AG08395 (cell line): Measurements from ENCODE around the gene AK9.
"Not testable (repeated sequence)": the region's sequence is repeated elsewhere in the genome, so short reads cannot be mapped to it uniquely, and the experiment has no call there.

Experiments
- DNase-seq: peaks from one replicate; pipeline ENCODE4 v3.0.0; 2012; ENCODE audit warnings: mixed read lengths, low spot score

AK9 gene

GRCh38 chr6:109690737-109691621, at the start of gene AK9, which contains the start of gene FIG4:
AK9 (minus strand) TSS chr6:109691202; CDS start chr6:109675745, 15,457 bp downstream.
FIG4 (plus strand) TSS chr6:109691296; CDS start chr6:109691436, 140 bp downstream.
- peak; percentile 92 for DNase-seq

DNA sequence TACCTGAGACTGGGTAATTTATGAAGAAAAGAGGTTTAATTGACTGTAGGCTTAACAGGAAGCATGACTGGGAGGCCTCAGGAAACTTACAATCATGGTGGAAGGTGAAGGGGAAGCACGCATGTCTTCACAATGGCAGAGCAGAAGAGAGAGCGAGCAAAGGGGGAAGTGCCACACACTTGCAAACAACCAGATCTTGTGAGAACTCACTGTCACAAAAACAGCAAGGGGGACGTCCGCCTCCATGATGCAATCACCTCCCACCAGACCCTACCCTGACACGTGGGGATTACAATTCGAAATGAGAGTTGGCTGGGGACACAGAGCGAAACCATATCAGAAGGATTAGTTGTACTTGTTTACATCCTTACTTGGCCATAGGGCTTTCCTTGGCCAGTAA, 49.8 kb upstream of the AK9 start:
- DNase-seq: no peak

DNA sequence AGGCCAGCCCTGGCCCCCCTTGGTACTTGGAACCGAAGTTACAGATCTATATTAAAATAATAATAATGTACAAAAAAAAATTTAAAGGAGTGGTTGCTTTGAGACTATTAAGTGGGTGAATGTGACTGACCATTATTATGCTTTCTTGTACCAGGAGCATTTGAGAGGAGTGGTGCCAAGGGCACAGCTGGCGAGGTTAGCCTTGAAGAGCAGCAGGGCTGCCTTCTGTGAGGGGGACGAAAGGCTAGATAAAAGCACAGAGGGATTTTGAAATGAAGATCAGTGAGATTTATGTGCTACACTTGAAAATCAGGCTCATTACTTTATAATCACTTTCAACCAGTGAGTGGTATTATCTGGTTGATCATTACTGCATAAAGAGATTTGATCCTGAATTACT, 48.7 kb upstream of the AK9 start:
- no peak for DNase-seq

- DNase-seq: no peak
Observed at GRCh38 chr6:109738667-109739066, 47.7 kb upstream of the AK9 start.

DNA sequence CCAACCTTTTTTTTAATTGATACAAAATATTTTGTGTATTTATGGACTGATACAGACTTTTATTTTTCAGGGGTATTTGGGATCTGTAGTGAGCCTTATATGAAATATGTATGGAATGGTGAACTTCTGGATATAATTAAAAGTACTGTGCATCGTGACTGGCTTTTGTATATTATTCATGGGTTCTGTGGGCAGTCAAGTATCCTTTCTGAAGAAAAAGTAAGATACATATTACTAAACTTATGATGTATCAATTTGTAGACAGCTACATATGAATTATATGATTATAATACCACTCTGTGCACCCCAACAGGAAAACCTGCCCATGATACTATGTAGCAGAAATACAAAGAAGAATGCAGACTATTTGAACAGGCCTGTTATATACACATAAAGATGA, 47.3 kb upstream of the AK9 start:
- no peak for DNase-seq

GRCh38 chr6:109736273-109737025, 45.4 kb upstream of the AK9 start:
- no peak for DNase-seq

DNA sequence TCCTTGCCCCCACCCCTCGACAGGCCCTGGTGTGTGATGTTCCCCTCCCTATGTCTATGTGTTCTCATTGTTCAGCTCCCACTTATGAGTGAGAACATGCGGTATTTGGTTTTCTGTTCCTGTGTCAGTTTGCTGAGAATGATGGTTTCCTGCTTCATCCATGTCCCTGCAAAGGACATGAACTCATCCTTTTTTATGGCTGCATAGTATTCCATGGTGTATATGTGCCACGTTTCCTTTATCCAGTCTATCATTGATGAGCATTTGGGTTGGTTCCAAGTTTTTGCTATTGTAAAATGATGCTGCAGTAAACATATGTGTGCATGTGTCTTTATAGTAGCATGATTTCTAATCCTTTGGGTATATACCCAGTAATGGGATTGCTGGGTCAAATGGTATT, 34.2 kb upstream of the AK9 start:
- not testable (repeated sequence) for DNase-seq

DNA sequence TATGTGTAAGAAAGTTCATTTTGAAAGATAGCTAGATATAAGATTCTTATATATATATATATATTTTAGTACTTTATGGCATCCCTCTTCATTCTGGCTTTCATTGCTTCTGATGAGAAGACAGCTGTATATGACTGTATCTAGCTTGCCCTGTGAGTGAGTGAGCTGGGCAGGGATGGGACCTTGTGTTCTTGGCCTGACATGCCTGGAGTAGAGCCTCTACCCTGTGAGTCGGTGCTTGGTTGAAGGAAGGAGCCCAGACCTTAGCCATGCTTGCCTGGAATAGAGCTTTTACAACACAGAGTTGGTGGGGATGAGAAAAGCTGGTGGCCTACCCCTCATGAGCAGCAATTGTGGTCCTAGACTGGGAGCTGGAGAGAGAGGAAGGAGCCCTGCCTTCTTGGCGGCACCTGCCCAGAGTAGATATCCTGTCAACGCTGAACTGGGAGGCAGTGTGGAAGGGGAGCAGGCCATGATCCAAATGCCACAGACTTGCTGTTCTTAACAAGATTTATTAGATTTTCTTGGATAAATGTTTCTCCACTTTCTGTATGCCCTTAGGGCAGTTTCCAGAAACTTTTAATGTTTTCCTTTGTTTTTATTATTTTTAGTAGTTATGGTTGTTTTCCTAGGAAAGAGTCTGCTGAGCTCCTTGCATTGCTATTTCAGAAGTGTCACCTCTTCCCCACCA, 31.7 kb upstream of the AK9 start:
- no peak for DNase-seq

- no peak for DNase-seq
Observed at GRCh38 chr6:109722011-109722410, 31.0 kb upstream of the AK9 start.

DNA sequence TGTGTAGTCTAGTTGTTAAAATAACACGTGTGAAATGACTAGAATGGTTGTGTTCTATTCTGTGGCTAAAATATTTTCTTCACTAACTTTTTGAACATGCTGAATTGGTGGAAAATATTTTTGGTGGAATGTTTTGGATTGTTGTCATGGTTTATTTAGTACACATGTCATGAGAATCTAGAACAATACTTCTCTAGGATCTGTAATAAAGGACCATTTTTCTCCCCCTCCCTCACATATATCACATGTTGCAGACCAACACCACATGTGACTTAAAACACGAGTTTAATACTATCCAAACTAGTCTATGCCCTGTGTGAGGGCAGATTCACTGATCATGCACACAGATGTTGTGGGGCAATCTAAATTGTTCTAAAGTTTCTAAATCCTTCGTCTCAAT, 29.3 kb upstream of the AK9 start:
- peak; percentile 23 for DNase-seq

GRCh38 chr6:109718991-109719390, 28.0 kb upstream of the AK9 start:
- no peak for DNase-seq

- DNase-seq: no peak
Observed at GRCh38 chr6:109717971-109718370, 27.0 kb upstream of the AK9 start.

GRCh38 chr6:109715616-109716015, 24.6 kb upstream of the AK9 start:
- DNase-seq: peak; percentile 2

GRCh38 chr6:109714611-109715010, 23.6 kb upstream of the AK9 start:
- no peak for DNase-seq

DNA sequence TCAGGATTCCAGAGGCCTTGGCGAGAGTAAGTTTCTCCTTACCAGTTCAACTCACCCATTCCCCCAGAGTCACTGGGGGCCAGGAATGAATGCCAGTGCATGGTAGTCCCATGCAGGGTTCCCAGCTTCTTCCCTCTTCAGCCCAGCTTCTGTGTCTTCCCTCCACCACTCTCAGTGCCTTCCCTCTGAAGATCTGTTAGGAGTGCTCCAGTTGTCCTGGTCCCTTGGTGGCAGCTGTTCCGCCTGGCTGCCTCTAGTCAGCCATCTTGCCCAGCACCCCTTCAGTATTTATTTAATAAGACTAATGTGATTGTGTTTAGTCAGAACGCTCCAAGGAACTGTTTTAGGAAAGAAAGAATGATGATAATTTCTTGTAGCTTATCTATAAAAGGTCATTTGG, 23.2 kb upstream of the AK9 start:
- no peak for DNase-seq

DNA sequence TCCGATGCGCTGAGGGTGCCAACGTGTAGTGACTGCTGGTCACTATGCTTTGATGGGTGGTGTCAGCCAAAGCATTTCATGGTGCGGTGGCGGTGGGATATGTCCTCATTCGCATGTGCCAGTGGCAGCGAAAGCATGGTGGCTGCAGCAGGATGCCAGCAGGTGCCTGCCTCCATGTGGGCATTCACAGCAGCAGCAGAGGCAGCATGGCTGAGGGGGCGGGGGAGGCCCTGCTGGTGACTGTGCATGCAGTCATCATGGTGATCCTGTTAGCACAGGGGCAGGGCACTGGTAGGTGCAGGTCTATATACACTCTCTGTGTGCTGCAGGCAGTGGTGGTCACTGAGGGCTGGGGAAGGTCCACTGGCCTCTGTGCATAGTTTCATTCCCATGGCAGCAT, 22.1 kb upstream of the AK9 start:
- no peak for DNase-seq

DNA sequence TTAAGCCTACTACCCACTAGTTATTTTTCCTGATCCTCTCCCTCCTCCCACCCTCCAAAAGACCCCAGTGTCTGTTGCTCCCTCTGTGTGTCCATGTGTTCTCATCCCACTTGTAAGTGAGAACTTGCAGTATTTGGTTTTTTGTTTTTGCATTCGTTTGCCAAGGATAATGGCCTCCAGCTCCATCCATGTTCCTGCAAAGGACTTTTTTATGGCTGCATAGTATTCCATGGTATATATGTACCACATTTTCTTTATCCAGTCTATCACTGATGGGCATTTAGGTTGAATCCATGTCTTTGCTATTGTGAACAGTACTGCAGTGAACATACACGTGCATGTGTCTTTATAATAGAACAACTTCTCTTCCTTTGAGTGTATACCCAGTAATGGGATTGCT, 17.1 kb upstream of the AK9 start:
- not testable (repeated sequence) for DNase-seq

DNA sequence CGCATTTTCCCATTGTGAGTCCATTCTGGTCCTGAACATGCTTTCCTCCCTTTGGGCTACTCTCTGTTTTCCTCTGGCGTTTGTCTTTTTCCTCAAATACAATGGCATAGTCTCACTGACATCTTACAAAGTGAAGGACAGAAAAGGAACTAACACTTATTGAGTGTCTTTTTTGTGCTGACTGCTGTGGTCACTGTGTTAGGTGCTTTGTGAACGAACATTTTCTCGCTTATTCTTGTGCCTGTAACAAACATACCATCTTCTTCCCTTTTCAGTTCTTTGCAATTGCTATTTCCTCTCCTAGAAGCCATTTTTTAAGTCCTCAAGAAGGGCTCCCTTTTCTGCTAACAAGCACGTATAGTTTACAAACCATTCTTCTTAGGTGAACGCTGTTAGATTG, 15.5 kb upstream of the AK9 start:
- DNase-seq: no peak

- peak; percentile 78 for DNase-seq
Observed at GRCh38 chr6:109705258-109705657, 14.3 kb upstream of the AK9 start.

DNA sequence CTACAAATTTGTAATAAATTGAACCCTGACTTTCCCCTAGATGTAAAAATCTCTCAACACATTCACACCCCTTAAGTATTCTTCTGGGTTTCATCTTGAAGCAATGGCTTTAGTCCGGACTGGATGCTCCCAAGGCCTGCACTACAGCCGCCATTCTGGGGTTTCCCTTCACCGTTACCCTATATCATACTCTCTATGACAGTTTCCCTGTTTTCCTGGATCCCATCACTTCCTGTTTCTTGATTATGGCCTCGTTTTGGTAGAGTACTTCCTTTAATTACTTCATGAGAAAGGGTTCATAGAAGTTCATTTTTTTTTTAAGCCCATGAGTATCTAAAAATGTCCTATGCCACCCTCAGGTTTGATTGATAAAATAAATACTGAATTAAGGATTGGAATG, 11.8 kb upstream of the AK9 start:
- no peak for DNase-seq

DNA sequence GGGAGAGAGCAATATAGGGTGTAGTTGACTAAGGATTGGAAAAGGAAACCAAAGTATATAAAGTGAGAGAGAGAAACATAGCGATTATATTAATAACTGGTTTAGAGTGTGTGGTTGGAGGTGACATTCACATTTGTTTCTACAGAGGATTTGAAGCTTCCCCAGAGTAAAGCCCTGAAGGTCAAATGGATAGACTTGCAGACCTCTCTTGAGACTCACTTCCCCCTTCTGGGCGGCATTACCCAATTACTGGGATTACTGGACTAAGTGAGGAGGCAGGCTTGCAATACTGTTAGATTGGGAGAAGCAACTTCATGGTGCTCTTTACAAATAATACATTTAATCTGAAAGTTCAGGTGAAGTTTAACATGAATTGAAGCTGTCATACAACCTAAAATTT, 10.8 kb upstream of the AK9 start:
- no peak for DNase-seq

DNA sequence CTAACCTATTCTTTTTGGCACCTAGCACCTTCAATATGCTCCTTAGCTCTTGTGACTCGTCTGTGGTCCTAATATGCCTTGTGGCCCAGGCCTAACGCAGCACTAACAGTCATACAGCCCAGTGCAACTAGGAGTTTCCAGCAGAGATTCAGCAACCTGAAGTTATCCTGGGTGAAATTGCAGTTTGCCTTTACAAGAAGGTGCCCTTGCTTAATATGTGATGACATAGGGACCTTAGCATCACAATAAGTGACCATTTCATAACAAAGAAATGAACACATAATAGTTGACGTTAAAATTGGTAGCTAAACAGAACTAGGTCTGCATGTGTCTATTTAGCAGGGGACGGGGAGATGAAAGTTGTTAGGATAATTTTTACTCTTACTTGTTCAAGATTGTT, 10.2 kb upstream of the AK9 start:
- no peak for DNase-seq

DNA sequence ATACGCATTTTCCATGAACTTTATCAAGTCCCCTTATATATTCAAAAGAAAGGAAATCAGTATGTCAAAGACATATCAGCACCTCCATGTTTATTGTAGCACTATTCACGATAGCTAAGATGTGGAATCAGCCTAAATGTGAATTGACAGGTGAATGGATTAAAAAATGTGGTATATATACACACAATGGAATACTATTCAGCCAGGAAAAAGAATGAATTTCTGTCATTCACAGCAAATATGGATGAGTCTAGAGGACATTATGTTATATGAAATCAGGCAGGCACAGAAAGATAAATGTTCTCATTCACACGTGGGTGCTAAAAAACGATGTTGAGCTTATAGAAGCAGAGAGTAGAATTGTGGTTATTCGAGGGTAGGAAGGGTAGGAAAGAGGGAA, 5.4 kb upstream of the AK9 start:
- no peak for DNase-seq
